GM23248 (cell line): ENCODE data around the gene TMEM82.

ENCODE experiments used
- EZH2 ChIP-seq: fragments of 200-600 bp; sonication (generic); IDR thresholded peaks from 2 replicates; pipeline ENCODE4 v1.6.1; 2018; ENCODE audit warnings: antibody characterized with exemption, mild to moderate bottlenecking; ENCODE audit not compliant: insufficient read depth, poor library complexity, severe bottlenecking
- EZH2phosphoT487 ChIP-seq: fragments of 200-600 bp; sonication (generic); IDR thresholded peaks from 2 replicates; pipeline ENCODE4 v1.6.1; 2018; ENCODE audit warnings: antibody characterized with exemption, moderate library complexity, mild to moderate bottlenecking, low read depth; ENCODE audit not compliant: insufficient read depth

GRCh38 chr1:15726508-15726907 lies 15.8 kb upstream of the TMEM82 start:
- TF ChIP-seq EZH2phosphoT487 (no peak), EZH2 (no peak)
